Testis (tissue), 3 donors: ENCODE results near the gene WDR82. TPM values are rescaled to one million over a fixed set of nuclear protein-coding genes. Genes with fewer than 3 reads are reported as not detected.
A peak's percentile ranks its signal among the peaks of the same experiment; 100 is the strongest.

Experiments used
- DNase-seq: peaks from one replicate; pipeline ENCODE4 v3.0.0-alpha.2; 2019
- H3K27ac ChIP-seq, 2 donors: fragments of 200-600 bp; sonication (generic); one replicate each; pipeline ENCODE4 v1.5.1; 2019
- H3K27me3 ChIP-seq: fragments of 200-600 bp; sonication (generic); one replicate; pipeline ENCODE4 v1.5.1; 2019
- H3K36me3 ChIP-seq: fragments of 200-600 bp; sonication (generic); one replicate; pipeline ENCODE4 v1.5.1; 2017; ENCODE audit warnings: low read depth; ENCODE audit errors: missing control alignments
- H3K4me1 ChIP-seq: fragments of 200-600 bp; sonication (generic); one replicate; pipeline ENCODE4 v1.5.1; 2019
- H3K4me3 ChIP-seq, 2 donors: fragments of 200-600 bp; sonication (generic); one replicate each; pipeline ENCODE4 v1.5.1; 2017 to 2019
- H3K9me3 ChIP-seq: fragments of 200-600 bp; sonication (generic); one replicate; pipeline ENCODE4 v1.5.1; 2017
- POLR2A ChIP-seq: fragments of 450-650 bp; IDR thresholded peaks from one replicate; pipeline ENCODE4 v1.6.1; 2017; ENCODE audit warnings: antibody characterized with exemption, mild to moderate bottlenecking, moderate library complexity
- WGBS, 2 donors: methylation state at CpG; one replicate each; pipeline ENCODE4 v1.1.5; 2018; 5-methylcytosine and 5-hydroxymethylcytosine counted together
- intact Hi-C: fragments of 100-400 bp; cut with DNase I; formaldehyde crosslinking; loops from one replicate; pipeline ENCODE4 v1.15.1; 2023; ENCODE audit warnings: low total_unique reads
- polyA plus RNA-seq: library from polyadenylated mRNA; stranded (reverse); fragments of 350-450 nt; fragmentation: Illumina TruSeq; extraction: RNeasy Lipid Tissue Mini Kit (QIAGEN cat#74804); gene quantifications from one replicate; pipeline ENCODE4 v1.2.3, GENCODE V29; 2014; ENCODE audit warnings: low read depth, low replicate concordance; ENCODE audit not compliant: insufficient read depth
- total RNA-seq, 2 donors: library from RNA; depleted of rRNA; stranded (reverse); fragments of >200 nt; gene quantifications; one replicate each; pipeline ENCODE4 v1.2.3, GENCODE V29; 2016
- TF ChIP-seq, protein P1 (sequence below), 3 experiments: fragments of 450-650 bp in 2 of 3; fragments of 200-600 bp in 1 of 3; sonication (generic) in 1 of 3; IDR thresholded peaks; one replicate each; pipeline ENCODE4 v1.5.1; 2016 to 2019; ENCODE audit warnings: antibody characterized with exemption in 3 of 3, mild to moderate bottlenecking in 2 of 3, moderate library complexity in 1 of 3

WDR82 gene
- total and polyA plus RNA-seq, 3 donors from 2014 or later, result 76.1 to 85.7 (median 80.9) TPM

- H3K9me3 ChIP-seq, result no peaks in the 10 kb centered on the region
- no peak for TF ChIP-seq POLR2A
- TF ChIP-seq, protein P1, sequence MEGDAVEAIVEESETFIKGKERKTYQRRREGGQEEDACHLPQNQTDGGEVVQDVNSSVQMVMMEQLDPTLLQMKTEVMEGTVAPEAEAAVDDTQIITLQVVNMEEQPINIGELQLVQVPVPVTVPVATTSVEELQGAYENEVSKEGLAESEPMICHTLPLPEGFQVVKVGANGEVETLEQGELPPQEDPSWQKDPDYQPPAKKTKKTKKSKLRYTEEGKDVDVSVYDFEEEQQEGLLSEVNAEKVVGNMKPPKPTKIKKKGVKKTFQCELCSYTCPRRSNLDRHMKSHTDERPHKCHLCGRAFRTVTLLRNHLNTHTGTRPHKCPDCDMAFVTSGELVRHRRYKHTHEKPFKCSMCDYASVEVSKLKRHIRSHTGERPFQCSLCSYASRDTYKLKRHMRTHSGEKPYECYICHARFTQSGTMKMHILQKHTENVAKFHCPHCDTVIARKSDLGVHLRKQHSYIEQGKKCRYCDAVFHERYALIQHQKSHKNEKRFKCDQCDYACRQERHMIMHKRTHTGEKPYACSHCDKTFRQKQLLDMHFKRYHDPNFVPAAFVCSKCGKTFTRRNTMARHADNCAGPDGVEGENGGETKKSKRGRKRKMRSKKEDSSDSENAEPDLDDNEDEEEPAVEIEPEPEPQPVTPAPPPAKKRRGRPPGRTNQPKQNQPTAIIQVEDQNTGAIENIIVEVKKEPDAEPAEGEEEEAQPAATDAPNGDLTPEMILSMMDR (IDR thresholded peaks at IDR 0.05), result no peak
- H3K36me3 ChIP-seq, result no peaks in the 10 kb centered on the region
- 92 to 94% methylated on average over 8 to 13 of the region's 20 CpGs for WGBS, 2 donors
- no peak overlapping the region for H3K4me3 ChIP-seq
- DNase-seq, result no peak
- no peak overlapping the region for H3K27ac ChIP-seq
- intact Hi-C loops, result loop anchor here (5.0 kb wide), 1 partner anchor 50 kb away; no protein-coding TSS in a partner anchor
- peaks cover 14% of the 10 kb centered on the region for H3K4me1 ChIP-seq
- no peaks in the 10 kb centered on the region for H3K27me3 ChIP-seq
Measured at GRCh38 chr3:52292247-52293065, 14.0 kb upstream of the WDR82 start.

- 77 to 88% methylated on average over 7 of the region's 7 CpGs for WGBS, 2 donors
- DNase-seq, result no peak
- TF ChIP-seq, protein P1 (IDR thresholded peaks at IDR 0.05), result peak in 1 of 3 experiments; percentile 7
- TF ChIP-seq POLR2A, result no peak
- Histone ChIP-seq H3K27ac (no peak overlapping the region), H3K4me3 (no peak overlapping the region), H3K27me3 (no peaks in the 10 kb centered on the region), H3K9me3 (no peaks in the 10 kb centered on the region), H3K36me3 (no peaks in the 10 kb centered on the region), H3K4me1 (peaks cover 16% of the 10 kb centered on the region)
- intact Hi-C loops, result loop anchor here (5.0 kb wide), 1 partner anchor 51 kb away; no protein-coding TSS in a partner anchor
Measured at GRCh38 chr3:52291508-52292181, 13.2 kb upstream of the WDR82 start.

DNA sequence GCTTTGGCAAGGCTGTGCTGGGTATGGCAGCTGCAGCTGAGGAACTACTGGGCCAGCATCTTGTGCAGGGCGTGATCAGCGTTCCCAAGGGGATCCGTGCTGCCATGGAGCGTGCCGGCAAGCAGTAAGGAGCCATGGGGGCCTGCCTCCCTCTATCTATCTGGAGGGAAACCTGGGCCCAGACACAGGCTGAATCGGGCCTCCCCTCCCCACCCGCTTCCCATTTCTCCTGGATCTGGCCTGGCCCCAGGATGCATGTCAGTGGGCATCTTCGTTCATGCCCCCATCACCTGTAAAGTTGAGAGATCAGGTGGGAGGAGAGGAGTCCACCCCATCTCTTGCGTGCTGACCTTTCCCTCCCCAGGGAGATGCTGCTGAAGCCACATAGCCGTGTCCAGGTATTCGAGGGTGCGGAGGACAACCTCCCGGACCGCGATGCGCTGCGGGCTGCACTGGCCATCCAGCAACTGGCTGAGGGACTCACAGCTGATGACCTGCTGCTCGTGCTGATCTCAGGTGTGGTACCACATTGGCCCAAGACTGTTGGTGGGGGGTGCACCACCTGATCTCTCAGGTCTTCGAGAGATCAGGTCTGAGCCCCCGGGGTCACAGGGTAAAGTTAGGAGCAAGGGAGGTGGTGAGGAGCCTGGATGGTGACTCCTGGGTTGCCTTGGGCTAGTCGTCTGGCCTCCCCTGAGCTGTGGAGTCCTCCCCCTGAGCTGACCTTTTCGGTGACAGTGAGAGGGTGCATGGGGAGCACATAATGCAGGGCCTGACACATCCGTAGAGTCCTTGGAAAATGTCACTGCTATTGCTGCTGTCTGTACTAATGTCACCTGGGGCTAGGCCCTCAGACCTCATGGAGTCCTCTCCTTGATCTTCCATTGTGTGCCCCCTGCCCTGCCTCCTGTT lies 12.4 kb upstream of the WDR82 start:
- DNase-seq, result no peak
- no peak overlapping the region for H3K4me3 ChIP-seq
- 86 to 89% methylated on average over 20 to 23 of the region's 23 CpGs for WGBS, 2 donors
- no peaks in the 10 kb centered on the region for H3K27me3 ChIP-seq
- peaks cover 18% of the 10 kb centered on the region for H3K4me1 ChIP-seq
- no peak overlapping the region for H3K27ac ChIP-seq
- TF ChIP-seq, protein P1 (IDR thresholded peaks at IDR 0.05), result no peak
- TF ChIP-seq POLR2A, result no peak
- H3K36me3 ChIP-seq, result no peaks in the 10 kb centered on the region
- H3K9me3 ChIP-seq, result no peaks in the 10 kb centered on the region
- intact Hi-C loops, result loop anchor here (5.0 kb wide), 1 partner anchor 51 kb away; no protein-coding TSS in a partner anchor

DNA sequence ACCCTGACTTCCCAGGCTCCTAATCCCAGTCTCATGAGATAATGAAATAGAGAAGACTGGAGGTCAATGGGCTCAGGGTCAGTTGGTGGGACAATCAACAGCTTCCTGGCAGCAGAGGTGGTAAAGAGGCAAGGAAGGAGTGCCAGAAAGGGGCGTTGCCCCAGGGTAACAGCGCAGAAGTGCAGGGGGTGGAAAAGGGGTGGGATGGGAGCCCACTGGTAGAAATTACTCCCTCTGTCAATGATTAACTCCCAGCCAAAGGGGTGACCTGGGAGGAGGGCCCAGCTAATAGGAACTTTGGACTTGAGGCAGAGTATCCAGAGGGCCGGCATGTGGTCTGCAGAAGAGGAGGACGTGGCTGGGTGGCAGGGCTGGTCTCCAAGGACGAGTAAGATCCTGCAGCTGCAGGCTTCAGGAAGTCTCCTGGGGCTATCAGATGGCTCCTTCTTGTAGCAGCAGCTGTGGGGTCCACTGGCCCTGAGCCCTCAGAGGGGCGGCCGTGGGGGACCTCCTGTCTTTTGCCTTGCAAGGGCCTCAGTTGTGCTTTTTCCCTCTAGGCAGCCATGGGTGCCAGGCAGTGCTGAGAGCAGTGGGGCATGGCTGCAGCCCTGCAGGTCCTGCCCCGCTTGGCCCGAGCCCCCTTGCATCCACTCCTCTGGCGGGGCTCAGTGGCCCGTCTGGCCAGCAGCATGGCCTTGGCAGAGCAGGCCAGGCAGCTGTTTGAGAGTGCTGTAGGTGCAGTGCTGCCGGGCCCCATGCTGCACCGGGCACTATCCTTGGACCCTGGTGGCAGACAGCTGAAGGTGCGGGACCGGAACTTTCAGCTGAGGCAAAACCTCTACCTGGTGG lies 11.5 kb upstream of the WDR82 start:
- Histone ChIP-seq H3K36me3 (no peaks in the 10 kb centered on the region), H3K27me3 (no peaks in the 10 kb centered on the region), H3K9me3 (no peaks in the 10 kb centered on the region), H3K27ac (no peak overlapping the region), H3K4me3 (no peak overlapping the region), H3K4me1 (peaks cover 18% of the 10 kb centered on the region)
- intact Hi-C loops, result loop anchor here (5.0 kb wide), 2 partner anchors 52 to 53 kb away; partner anchors contain the start of gene TWF2
- TF ChIP-seq POLR2A, result no peak
- TF ChIP-seq, protein P1 (IDR thresholded peaks at IDR 0.05), result no peak
- 70 to 87% methylated on average over 15 of the region's 15 CpGs for WGBS, 2 donors
- DNase-seq, result no peak
